ENCODE measurements around the gene KRT85.

DNA sequence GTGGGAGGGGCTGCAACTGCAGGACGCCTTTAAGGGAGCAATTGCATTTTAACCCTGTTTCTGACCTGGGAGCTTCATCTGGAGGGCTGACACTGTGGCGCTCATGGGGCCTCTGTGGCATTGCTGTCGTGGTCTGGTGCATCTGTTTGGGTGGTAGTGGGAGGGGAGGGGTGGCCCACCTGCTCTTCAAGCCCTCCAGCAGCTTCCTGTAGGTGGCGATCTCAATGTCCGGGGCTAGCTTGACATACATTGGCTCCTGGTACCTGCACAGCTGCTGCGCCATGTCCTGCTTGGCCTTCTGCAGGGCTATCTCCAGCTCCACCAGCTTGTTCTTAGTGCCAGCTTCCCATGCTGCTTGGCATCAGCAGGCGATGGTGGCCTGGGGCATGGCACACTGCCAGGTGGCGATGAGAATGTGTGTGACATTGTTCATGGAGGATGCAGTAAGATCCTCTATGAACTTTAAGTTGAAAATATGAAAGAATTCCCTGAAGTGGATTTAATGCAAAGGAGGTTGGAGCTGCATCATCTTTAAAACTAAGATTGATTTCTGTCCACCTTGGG is 46.6 kb upstream of the KRT85 start:
- TF ChIP-seq, protein P1, sequence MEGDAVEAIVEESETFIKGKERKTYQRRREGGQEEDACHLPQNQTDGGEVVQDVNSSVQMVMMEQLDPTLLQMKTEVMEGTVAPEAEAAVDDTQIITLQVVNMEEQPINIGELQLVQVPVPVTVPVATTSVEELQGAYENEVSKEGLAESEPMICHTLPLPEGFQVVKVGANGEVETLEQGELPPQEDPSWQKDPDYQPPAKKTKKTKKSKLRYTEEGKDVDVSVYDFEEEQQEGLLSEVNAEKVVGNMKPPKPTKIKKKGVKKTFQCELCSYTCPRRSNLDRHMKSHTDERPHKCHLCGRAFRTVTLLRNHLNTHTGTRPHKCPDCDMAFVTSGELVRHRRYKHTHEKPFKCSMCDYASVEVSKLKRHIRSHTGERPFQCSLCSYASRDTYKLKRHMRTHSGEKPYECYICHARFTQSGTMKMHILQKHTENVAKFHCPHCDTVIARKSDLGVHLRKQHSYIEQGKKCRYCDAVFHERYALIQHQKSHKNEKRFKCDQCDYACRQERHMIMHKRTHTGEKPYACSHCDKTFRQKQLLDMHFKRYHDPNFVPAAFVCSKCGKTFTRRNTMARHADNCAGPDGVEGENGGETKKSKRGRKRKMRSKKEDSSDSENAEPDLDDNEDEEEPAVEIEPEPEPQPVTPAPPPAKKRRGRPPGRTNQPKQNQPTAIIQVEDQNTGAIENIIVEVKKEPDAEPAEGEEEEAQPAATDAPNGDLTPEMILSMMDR (conservative IDR thresholded peaks at IDR 0.05), result no peak
- no peak for TF ChIP-seq EZH2 (IDR thresholded peaks at IDR 0.05; ENCODE audit: low read depth)

Data from PC-9 (cell line).